Activated gamma-delta T cell treated with Interleukin-2 at 50 U/mL for 16 hours (primary cell): ENCODE measurements around the gene GNB1.

ENCODE experiments used
- DNase-seq: peaks from one replicate; pipeline ENCODE4 v3.0.0-alpha.2; 2020

GNB1 gene

DNA sequence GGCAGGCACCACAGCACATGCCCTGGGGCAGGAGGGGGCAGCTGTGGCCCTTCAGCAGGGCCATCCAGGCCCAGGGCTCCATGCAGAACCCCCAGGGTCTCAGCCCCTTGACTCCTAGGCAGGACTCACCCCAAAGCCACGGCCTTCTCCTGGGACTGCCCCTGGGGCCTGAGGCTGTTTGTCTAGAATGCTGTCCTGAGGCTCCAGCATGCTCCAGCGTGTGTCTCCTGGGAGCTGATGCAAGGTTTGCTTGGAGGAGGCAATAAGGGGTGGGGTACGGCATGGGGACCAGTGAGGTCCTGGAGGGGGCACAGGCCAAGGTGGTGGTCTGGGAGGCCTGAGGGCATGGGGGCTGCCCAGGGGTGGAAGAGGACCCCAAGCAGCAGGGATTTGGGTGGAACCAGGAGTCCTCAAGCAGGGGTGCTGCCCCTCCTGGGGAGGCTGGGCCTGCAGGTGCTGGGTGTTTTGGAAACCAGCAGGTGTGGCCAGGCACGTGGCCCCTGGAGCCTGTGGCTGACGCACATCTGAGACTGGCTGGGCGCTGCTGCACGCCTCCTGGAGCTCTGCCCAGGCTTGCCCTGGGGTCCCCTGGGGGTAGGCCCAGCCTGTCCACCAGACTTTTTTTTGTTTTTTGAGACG is 16.3 kb upstream of the GNB1 start:
- no peak for DNase-seq

DNA sequence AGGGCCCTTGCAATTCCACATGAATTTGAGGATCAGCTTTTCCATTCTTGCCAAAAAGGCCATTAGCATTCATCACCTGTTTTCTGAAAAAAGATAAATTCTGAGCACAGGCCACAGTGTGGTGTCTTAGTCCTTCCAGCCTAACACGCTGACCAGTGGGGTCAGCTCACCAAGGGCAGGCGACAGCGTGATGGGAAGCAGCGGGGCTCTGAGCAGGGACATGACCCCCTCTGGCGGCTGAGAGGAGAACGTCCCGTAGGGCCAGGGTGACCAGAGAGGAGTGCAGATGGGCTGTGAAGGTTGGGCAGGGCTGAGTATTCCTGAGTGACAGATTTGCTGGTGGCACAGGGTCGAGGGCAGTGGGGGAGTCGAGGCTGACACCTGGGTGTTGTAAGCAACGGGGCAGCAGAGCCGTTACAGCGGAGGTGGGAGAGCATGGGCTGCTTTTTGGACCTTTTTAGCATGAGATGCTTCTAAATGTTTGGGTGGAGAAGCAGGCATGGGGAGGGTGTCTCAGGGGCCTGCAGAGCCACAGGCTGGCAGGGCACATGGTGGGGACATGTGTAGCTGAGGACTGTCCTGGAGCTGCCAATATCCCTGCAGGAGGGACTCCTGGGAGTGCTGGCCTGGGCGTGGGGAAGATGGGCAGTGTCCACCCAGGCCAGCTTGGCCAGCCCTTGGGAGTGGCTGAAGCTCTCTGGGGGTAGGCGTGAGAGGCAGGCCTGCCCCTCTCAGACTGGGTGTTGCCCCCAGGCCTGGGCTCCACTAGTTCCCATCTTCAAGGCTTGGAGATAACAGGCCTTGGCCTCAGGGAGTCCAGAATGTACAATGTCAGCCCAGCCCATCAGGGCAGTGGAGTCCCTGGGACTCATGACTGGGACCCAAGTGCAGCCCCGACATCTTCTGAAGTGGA is 15.6 kb upstream of the GNB1 start:
- DNase-seq: peak; percentile 65

DNA sequence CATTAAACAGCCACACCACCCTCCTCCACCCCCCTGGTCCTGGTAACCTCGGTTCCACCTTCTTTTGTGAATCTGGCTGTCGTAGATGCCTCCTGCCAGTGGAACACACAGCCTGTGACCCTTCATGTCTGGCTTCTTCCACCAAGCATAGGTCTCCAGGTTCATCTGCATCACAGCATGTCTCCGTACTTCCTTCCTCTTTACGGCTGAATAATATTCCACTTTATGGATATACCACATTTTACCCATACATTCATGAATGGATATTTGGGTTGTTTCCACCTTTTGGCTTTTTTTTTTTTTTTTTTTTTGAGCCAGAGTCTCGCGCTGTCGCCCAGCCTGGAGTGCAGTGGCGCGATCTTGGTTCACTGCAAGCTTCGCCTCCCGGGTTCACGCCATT is 12.3 kb upstream of the GNB1 start:
- no peak for DNase-seq

DNA sequence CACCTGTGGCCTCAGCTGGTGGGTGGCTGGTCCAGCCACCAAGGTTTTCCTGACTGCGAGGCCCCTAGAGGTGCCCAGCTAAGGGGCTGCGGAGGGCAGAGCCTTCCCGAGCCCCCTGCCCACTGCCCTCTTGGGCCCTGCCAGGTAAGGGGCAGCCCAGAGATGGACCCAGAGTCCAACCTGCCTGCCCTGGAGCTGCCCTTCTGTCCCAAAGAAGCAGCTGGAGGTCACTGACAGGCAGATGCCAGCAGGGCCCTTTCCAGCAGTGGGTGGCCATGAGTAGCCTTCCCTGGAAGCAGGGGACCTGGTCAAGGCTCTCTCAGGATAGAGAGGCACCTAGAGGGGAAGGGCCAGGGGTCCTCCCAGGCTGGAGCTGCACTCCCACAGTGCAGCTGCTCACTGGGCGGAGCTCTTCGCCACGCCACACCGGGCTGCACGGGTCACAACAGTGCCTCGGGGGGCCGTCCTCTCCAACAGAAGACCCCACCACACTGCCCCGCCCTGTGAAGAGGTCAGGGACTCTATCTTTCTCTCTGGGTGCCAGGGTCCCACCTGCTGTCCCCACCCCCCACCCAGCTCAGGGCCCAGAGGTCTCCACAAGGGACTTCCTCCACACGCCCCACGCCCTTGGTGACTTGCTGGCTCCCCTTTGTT is 10.9 kb upstream of the GNB1 start:
- no peak for DNase-seq

DNA sequence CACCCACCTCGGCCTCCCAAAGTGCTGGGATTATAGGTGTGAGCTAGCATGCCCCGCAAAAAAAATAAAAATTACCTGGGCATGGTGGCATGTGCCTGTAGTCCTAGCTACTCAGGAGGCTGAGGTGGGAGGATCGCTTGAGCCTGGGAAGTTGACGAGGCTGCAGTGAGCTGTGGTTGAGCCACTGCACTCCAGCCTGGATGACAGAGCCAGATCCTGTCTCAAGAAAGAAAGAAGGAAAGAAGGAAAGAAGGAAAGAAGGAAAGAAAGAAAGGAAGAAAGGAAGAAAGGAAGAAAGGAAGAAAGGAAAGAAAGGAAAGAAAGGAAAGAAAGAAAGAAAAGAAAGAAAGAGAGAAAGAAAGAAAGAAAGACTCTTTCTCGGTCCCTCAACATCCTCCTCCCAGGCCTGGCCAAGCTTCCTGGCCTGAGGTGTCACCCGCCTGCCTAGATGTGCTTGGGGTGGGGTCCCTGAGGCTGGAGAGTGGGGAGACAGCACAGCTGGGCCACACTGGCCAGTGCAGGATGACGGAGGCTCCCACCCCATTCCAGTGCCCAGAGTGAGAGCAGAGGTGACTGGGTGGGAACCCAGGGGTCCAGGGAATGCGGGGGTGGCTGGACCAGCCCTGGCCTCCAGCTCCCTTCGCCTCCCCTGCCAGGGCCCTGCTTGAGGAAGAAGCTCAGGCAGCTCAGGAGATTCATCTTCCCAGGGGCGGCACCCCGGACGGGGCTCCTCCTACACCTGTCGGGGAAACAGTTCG is 10.2 kb upstream of the GNB1 start:
- no peak for DNase-seq

DNA sequence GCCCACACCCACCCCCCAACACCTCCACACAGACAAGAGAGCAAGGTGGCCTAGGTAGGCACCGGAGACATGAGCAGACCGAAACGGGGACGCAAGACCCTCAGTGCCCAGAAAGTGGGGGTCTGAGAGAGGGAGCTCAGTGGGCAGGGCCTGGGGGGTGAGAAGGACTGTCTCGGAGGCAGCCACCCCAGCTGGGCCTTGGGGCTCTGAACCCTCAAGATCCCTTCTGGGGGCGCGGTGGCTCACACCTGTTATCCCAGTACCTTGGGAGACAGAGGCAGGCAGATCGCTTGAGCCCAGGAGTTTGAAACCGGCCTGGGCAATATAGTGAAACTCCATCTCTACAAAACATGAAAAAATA is 9.1 kb upstream of the GNB1 start:
- no peak for DNase-seq

DNA sequence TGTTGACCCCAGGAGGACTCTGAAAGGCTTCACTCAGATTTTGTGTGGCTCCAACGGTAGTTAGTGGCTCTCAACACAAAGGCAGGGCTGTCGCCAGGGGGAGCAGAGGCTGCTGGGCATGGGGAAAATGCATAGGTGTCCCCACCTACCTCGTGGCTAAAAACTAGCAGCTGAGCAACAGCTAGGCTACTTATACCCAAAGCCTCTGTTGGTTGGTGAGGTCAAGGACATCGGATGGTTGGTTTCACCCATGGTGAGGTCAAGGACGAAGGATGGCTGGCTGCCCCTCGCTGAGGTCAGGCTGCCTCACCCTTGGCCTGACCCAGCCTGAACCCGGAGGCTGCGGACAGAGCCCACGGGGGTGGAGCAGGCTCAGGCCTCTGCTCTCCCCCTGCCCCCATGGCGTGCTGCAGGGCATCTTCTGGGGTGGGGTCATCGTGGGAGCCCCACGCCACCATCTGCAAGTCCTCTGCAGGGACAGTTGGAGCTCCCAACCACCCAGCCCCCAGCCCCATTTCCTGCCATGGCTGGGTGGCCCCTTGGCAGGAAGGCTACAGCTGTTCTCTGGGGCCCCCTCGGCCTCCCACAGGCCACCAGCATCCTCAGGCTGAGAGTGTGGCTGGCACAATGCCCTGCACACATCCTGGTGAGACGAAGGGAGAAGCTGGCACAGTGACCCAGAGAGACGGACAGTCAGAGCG is 8.5 kb upstream of the GNB1 start:
- DNase-seq: no peak

DNA sequence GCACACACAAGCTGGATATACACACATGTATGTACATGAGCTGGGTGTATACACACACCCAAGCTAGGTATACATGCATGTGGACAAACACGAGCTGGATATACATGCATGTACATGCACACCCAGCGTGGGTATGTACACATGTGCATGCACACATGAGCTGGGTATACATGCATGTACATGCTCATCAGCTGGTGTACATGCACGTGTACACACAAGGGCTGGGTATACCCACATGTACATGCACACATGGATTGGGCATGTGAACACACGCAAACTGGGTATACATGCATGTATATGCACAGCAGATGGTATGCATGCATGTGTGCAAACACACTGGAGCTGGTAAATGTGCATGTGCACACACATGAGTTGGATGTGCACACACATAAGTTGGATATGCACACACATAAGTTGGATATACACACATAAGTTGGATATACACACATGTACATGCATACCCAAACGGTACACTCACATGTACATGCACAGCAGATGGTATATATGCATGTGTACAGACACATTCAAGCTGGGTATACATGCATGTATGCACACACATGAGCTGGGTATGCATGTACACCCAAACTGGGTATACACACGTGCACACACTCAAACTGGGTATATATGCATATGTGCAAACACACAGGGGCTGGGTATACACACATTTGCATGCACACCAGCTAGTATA is 7.5 kb upstream of the GNB1 start:
- DNase-seq: no peak

DNA sequence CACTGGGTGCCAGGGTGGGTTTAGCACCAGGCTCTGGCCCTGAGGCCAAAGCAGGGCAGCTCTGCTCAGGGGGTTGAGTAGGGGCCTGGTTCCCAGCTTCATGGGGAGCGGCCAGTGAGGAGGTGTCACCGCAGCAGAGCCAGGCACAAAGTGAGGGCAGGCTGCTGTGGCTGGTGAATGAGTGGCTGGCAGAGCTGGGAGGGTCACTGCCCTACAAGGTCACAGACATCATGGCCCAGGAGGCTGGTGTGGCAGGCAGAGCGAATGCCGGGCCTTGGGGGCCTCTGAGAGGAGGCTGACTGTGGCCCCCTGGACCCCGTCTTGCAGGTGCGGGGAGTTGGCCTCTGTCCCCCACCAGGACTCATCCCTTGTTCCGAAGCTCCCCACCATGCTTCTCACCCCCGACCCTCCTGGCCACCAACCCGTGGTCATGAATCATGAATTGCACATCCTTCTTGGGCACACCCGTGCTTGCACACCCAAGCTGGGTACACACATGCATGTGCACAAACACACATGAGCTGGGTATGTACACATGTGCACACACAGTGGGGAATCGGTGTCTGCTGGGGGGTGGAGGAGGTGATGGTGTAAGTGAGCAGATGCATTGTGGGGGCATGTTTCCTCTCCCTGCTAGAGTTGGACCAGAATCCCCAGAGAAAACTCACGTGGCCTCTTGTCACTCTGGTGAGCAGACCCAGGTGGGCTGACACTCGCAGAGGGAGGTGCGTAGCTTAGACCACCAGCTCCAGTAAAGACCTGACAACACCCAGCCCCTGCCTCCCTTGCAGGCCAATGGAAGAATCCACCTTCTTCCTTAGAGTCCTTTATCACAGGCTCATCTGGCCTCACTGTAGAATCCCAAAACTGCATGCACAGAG is 4.8 kb upstream of the GNB1 start:
- no peak for DNase-seq

DNA sequence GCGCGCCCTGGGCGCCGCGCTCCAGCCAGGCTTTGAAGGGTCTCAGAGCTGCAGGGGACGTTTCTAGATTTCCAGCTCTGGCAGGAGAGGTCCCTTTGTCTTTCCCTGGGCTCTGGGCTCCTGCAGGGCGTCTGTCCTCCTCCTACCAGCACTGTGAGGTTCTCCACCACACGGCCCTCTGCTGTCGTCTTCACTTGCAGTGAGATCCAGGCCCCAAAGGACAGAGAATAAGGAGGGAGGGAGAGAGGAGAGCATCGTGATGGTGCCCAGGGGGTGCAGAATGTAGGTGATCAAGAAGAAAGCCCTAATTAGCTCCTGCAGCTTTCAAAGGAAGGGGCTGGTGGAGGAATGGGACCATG is 4.2 kb upstream of the GNB1 start:
- DNase-seq: no peak

DNA sequence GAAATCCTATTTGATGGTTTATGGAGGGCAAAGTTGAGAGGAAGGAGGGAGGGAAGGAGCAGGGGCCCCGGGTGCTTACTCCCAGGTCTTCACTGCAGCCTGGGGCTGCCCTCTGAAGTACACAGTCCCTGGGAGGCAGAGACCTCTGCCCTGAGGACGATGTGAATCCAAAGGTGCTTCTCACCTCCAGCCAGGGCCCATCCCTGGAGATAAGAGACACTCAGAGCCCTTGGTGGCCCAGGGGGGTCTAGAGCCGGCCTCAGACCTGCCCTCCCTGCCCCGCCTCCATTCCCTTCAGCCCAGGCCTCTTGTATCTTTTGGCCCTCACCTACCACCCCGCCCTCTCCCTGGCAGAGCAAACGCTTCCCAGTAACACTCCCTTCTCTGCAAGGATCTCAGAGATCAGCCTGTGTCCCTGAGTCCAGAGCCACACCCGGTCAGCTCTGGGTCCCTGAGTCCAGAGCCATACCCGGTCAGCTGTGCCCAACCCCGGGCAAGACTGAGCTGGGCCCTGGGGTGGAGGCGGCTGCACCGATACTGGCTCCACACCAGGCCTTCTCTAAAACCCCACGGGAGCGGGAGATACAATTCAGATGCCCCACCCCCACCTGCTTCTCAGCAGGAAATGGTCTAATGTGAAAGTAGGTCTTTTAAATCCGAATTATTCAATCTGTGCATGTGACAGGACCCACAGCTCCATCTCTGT is 3.6 kb upstream of the GNB1 start:
- DNase-seq: no peak

DNA sequence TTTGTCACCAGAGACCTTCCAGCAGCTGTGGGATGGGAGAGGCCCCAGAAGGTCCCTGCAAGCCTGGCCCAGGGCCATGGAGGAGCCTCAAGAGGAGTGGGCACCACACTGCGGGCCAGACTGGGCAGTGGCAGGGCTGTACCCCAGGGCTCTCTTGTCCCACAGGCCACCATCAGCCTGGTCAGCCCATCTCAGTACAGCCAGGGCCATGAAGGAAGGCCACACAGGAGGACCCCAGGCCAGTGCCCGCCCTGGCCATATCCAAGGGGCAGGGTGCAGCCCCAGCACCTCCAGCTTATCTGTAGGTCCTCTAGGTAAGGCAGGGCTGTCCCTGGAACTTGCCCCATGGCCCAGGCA is 3.1 kb upstream of the GNB1 start:
- DNase-seq: no peak

DNA sequence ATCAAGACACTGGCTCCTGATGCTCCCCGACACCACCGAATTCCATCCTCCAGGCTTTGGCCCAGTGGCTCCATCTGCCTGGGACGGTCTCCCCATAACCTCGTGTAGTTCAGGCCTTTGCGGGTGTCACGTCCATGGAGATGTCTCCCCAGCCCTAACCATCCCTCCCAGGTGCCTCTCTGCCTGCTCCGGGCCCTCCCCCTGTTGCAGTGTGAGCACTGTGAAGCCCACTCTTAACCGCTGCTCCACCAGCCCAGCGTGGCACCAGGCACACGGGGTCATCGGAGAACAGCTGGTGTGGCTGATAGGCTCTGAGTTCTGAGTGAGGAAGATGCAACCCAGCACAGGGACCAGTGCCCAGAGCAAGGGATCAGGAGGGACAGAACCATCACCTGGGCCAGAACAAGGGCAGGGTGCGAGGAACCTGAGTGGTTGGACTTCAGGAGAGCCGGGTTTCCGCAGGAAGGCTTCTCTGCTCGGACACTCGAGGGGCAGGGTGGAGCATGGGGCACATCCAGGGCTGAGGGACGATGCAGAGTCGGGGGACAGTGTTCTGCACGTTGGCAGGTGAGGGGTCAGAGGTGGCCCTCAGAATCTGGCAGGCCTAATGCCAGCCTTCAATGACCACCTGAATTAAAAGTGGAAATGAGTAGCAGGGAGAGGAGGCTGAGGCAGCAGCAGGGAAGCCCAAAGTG is 2.6 kb upstream of the GNB1 start:
- DNase-seq: no peak

DNA sequence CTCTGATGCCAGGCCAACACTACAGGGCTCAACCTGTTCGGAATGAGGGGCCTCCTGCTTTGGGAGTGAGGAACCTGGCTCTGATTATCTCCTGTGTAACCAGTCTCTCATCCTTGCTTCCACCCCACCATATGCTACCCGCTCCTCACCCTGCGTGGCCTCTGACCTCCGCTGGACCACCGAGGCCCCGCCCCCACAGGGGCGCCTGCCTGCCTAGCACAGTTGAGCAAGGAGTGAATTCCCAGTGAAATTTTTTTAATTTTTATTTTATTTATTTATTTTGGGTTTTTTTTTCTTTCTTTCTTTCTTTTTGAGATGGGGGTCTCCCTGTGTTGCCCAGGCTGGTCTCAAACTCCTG is 1.9 kb upstream of the GNB1 start:
- no peak for DNase-seq

DNA sequence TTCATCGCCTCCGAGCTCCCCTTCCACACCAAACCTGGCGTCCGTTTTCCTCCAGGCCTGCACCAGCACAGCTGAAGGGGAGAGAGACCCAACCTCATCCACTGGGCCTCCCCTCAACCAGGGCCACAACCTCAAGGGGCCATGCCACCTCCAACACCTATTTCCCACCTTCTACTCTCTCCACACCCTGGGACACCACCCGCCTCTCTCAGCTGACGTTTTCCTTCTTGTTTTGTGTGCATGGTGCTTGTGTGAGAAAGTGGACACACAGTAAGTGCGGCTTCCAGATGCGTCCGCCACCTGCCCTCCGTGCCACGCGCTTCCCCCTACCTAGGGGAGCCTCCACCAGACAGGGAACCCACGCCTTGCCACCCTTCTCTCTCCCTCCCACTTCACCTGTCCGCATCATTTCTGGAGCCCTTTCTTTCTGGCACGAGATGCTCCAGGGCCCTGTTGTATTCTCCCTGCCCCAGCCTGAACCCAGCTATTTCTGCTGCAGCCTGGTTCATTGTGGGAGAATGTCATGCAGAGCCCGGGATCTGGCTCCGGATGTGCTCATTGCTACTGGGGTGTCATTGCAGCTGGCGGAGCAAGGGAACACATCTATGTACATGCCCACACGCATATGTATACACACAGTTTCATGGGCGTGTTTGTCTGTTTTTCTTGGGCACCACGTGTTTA is 1.3 kb upstream of the GNB1 start:
- no peak for DNase-seq

DNA sequence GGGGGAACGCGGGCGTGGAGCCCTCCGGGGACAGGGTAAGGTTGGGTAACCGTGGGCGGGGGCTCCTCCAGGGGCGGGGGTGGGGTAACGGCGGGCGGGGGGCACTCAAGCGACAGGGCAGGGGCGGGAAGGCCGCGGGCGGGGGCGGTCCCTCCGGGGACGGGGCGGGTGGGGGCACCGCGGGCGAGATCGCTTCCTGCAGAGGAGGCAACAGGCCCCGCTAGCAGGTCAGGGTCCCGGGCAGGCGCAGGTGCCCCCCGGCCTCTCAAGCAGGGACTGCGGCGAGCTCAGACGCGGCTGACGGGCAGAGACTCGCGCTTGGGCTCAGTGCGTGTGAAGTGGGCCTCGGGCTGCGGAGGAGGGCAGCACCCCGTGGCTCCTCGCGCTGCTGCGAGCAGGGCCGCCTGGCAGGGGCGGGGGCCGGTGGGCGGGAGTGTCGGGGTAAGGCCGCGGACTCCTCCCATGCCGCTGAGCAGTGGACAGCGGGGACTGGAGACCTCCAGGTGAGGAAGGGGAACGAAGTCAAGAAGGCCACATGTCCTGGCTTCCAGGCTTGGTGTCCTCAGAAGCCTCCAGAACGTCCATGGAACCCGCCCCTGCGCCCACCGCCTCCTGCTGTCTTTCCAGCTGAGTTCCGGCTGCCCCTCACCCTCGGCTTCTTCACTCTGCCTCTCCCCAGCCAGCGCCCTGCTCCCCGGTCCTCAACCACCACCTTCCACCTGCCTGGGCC is 627 bp upstream of the GNB1 start:
- peak; percentile 81 for DNase-seq

DNA sequence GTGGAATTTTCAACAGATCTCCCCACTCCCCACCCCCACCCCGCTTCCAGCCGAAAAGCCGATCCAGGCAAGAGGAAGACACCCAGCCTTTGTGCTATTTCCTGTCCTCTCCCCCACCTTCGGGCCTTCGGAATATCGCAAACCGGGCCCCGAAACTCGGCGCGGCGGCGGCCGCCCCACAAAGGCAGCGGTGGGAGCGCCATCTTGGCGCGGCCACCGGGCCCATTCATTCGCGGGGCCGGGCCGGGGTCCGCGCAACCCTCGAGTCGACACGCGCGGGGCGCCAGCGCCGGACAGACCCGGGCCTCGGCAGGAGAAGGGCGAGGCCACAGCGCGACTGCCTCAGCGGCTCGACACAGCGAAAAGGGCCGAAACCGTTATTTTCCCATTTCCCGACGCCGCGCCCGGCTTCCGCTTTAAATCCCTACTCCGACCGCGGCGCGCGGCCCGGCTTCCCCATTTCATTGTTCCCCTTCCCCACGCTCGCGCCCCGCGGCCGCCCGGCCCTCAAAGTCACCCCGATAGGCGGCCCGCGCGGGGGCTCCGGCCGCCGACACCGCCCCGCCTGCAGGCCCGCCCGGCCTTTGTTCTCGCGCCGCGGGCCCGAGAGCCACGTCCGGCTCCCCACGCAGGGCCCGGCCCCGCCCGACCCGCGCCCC is 911 bp downstream of the GNB1 start:
- peak; percentile 23 for DNase-seq

DNA sequence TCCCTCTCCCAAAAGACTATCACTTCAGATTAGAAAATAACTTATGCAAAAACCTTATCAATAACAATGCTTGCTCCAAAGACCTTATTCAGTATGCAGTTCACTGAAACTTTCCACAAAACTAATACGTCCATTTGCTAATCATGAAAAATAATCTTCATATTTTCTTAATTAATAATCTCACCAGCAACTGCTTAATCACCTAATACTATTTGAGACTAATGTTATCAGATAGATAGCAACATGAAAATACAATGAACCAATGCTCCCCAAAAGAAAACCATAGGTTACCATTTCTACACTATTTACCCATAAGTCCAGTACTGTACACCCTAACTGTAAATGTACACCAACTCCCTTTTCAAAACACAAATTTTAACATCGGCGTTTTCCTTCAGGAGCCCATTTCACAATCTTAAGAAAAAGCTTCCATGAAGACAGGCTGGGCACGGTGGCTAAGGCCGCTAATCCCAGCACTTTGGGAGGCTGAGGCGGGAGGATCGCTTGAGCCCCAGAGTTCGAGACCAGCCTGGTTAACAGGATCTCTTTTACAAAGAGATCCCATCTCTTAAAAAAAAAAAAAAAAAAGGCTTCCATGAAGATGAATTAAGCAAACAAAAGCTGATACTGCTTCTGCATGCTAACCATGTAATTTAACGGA is 1.7 kb downstream of the GNB1 start:
- no peak for DNase-seq
